Thoracic aorta (tissue), 2 donors: Measurements from ENCODE around the gene NET1. TPM values are rescaled to one million over a fixed set of nuclear protein-coding genes. Genes with fewer than 3 reads are reported as not detected.

Source experiments
- ATAC-seq: fragments of 150-250 bp; one replicate; pipeline ENCODE4 v1.8.0; 2017; ENCODE audit warnings: low read depth; ENCODE audit not compliant: insufficient number of reproducible peaks, low FRiP score
- DNase-seq: peaks from one replicate; pipeline ENCODE4 v3.0.0-alpha.2; 2020; ENCODE audit warnings: low spot score
- H3K27ac ChIP-seq, 2 donors: fragments of 200-600 bp; sonication (generic); 1 replicate in 1 of 2; 2 replicates in 1 of 2; pipeline ENCODE4 v1.5.1; 2016; ENCODE audit warnings: mild to moderate bottlenecking in 2 of 2, moderate library complexity in 2 of 2
- H3K27me3 ChIP-seq: fragments of 200-600 bp; sonication (generic); replicated peaks from 2 replicates; pipeline ENCODE4 v1.6.0; 2016; ENCODE audit warnings: mild to moderate bottlenecking; ENCODE audit not compliant: insufficient read depth
- H3K36me3 ChIP-seq: fragments of 200-600 bp; sonication (generic); one replicate; pipeline ENCODE4 v1.5.1; 2016
- H3K4me1 ChIP-seq, 2 donors: fragments of 200-600 bp; sonication (generic); 1 replicate in 1 of 2; 2 replicates in 1 of 2; pipeline versions ENCODE4 v1.5.1 to v1.6.0; 2016; ENCODE audit warnings: low read depth in 2 of 2, mild to moderate bottlenecking in 1 of 2; ENCODE audit not compliant: control insufficient read depth in 1 of 2
- H3K4me3 ChIP-seq: fragments of 200-600 bp; sonication (generic); 2 replicates; pipeline ENCODE4 v1.5.1; 2016; ENCODE audit warnings: mild to moderate bottlenecking
- H3K9me3 ChIP-seq: fragments of 200-600 bp; sonication (generic); 2 replicates; pipeline ENCODE4 v1.5.1; 2016
- total RNA-seq, 2 donors: library from RNA; depleted of rRNA; stranded (reverse); fragments of >200 nt; gene quantifications; one replicate each; pipeline versions ENCODE4 v1.1.0 to v1.2.3, GENCODE V29; 2016
- TF ChIP-seq, protein P1 (sequence below): fragments of 200-600 bp; sonication (generic); IDR thresholded peaks from one replicate; pipeline ENCODE4 v1.5.1; 2019; ENCODE audit warnings: antibody characterized with exemption

Gene NET1
- total RNA-seq, 2 donors from 2014 or later, result 117 to 232 TPM

- no peaks in the 10 kb centered on the region for H3K36me3 ChIP-seq
- H3K27me3 ChIP-seq, result no peaks in the 10 kb centered on the region
- H3K4me3 ChIP-seq, result no peak overlapping the region
- no peak overlapping the region for H3K27ac ChIP-seq
- H3K4me1 ChIP-seq, result peaks cover 20 to 46% of the 10 kb centered on the region in 2 donors
- H3K9me3 ChIP-seq, result no peaks in the 10 kb centered on the region
- TF ChIP-seq, protein P1, sequence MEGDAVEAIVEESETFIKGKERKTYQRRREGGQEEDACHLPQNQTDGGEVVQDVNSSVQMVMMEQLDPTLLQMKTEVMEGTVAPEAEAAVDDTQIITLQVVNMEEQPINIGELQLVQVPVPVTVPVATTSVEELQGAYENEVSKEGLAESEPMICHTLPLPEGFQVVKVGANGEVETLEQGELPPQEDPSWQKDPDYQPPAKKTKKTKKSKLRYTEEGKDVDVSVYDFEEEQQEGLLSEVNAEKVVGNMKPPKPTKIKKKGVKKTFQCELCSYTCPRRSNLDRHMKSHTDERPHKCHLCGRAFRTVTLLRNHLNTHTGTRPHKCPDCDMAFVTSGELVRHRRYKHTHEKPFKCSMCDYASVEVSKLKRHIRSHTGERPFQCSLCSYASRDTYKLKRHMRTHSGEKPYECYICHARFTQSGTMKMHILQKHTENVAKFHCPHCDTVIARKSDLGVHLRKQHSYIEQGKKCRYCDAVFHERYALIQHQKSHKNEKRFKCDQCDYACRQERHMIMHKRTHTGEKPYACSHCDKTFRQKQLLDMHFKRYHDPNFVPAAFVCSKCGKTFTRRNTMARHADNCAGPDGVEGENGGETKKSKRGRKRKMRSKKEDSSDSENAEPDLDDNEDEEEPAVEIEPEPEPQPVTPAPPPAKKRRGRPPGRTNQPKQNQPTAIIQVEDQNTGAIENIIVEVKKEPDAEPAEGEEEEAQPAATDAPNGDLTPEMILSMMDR, result no peak
- ATAC-seq (no peak), DNase-seq (no peak)
These were observed 27.8 kb downstream of the NET1 start for GRCh38 chr10:5440206-5440605.

GRCh38 chr10:5441106-5441505 lies 28.7 kb downstream of the NET1 start:
- H3K36me3 ChIP-seq, result no peaks in the 10 kb centered on the region
- TF ChIP-seq, protein P1, result no peak
- no peaks in the 10 kb centered on the region for H3K9me3 ChIP-seq
- peaks cover 20 to 52% of the 10 kb centered on the region in 2 donors for H3K4me1 ChIP-seq
- DNase-seq (no peak), ATAC-seq (no peak)
- H3K27me3 ChIP-seq, result no peaks in the 10 kb centered on the region
- no peak overlapping the region for H3K27ac ChIP-seq
- no peak overlapping the region for H3K4me3 ChIP-seq

DNA sequence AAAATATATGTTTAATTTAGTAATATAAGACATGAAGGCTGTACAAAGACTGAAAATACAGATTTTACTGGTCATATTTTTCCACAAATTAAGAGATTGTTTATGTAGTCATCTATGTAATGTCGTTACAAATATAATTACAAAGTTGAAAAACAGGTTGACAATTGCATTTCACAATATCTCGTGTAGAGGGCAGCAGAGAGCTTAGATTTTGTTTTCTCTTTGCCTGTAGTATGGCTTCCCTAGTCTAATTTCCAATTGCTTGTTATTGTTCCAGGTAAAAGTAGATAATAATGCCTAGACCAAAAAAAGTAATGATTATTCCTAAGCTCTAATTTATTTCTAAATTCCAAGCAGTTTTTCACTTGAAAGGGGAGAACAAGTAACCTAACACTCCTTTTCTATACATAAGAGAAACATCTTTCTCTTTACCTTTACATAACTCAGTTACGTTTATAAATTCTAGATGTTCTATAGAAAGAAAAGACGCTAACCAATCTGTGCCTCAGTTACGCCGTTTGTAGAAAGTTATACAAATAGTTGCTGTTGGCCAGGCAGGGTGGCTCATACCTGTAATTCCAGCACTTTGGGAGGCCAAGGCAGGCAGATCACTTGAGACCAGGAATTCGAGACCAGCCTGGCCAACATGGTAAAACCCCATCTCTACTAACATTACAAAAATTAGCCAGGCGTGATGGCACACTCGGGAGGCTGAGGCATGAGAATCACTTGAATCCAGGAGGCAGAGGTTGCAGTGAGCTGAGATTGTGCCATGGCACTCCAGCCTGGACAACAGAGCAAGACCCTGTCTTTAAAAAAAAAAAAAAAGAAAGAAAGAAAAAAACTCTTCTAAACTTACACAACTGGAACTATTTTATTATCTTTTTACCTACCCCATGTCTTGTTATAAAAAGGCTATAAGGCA lies 30.0 kb downstream of the NET1 start:
- H3K9me3 ChIP-seq, result no peaks in the 10 kb centered on the region
- peaks cover 12 to 50% of the 10 kb centered on the region in 2 donors for H3K4me1 ChIP-seq
- no peak for DNase-seq
- H3K27ac ChIP-seq, result no peak overlapping the region
- TF ChIP-seq, protein P1, result peak; percentile 57
- ATAC-seq, result no peak
- H3K4me3 ChIP-seq, result no peak overlapping the region
- H3K27me3 ChIP-seq, result no peaks in the 10 kb centered on the region
- H3K36me3 ChIP-seq, result no peaks in the 10 kb centered on the region

GRCh38 chr10:5442990-5443370 lies 30.6 kb downstream of the NET1 start:
- ATAC-seq, result no peak
- Histone ChIP-seq H3K4me3 (no peak overlapping the region), H3K36me3 (no peaks in the 10 kb centered on the region), H3K27ac (no peak overlapping the region), H3K27me3 (no peaks in the 10 kb centered on the region), H3K9me3 (no peaks in the 10 kb centered on the region), H3K4me1 (peaks cover 8 to 44% of the 10 kb centered on the region in 2 donors)
- TF ChIP-seq, protein P1, result no peak
- DNase-seq, result no peak

DNA sequence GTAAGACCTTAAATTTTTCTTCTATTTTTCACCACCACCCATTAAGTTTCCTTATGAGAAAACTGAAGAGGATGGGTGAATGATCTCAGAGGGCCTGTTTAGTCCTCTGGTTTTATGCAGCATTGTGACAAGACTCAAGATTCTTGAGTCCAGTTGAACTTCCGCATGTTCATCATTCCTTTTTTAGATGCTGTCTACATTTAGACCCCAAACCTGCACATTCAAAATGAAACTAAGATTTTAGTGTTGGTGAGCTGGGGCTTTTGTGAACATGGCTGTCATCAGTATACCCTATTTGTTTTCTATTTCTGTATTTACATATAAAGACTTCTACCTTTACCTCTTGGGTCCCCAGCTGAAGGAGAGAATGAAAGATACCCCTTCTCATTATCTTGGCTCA lies 31.1 kb downstream of the NET1 start:
- no peaks in the 10 kb centered on the region for H3K36me3 ChIP-seq
- no peak for DNase-seq
- no peak overlapping the region for H3K27ac ChIP-seq
- no peak overlapping the region for H3K4me3 ChIP-seq
- TF ChIP-seq, protein P1, result no peak
- no peak for ATAC-seq
- H3K27me3 ChIP-seq, result no peaks in the 10 kb centered on the region
- H3K9me3 ChIP-seq, result no peaks in the 10 kb centered on the region
- H3K4me1 ChIP-seq, result peaks cover 8 to 44% of the 10 kb centered on the region in 2 donors
